PC-9 (cell line): ENCODE measurements around the gene HNRNPU. TPM values are rescaled to one million over a fixed set of nuclear protein-coding genes. Genes with fewer than 3 reads are reported as not detected.

Source experiments
- BruUV-seq: library from RNA; stranded (reverse); fragments of 400-500 nt; replicated peaks from 2 replicates; lab custom pipeline; 2021; lab: Mats Ljungman, UMichigan
- CTCF ChIA-PET: fragments of 300-600 bp; sonication (Branson Sonifier 250); formaldehyde crosslinking; loops from one replicate; lab custom pipeline; 2022; ENCODE audit warnings: antibody characterized with exemption; lab: Charles Lee
- POLR2A ChIA-PET: fragments of 300-600 bp; sonication (Branson Sonifier 250); formaldehyde crosslinking; loops from one replicate; lab custom pipeline; 2022; ENCODE audit warnings: antibody characterized with exemption; ENCODE audit not compliant: unreplicated experiment; lab: Charles Lee
- DNase-seq, 2 experiments: peaks; one replicate each; pipeline versions ENCODE4 v3.0.0 to v3.0.0-alpha.2; 2015 to 2022; ENCODE audit warnings: mixed read lengths in 1 of 2
- H2AFZ ChIP-seq: fragments of 200-600 bp; sonication (generic); 2 replicates; pipeline ENCODE4 v1.8.1; 2017; ENCODE audit warnings: antibody characterized with exemption
- H3F3A ChIP-seq: fragments of 200-600 bp; sonication (generic); 2 replicates; pipeline ENCODE4 v1.8.1; 2017; ENCODE audit warnings: antibody characterized with exemption, mild to moderate bottlenecking, low read depth; ENCODE audit not compliant: insufficient read depth
- H3K27ac ChIP-seq: fragments of 200-600 bp; sonication (generic); 2 replicates; pipeline ENCODE4 v1.6.1; 2016; ENCODE audit warnings: mixed run types
- H3K27me3 ChIP-seq: fragments of 200-600 bp; sonication (generic); 2 replicates; pipeline ENCODE4 v1.6.1; 2016; ENCODE audit warnings: low read depth, mixed run types; ENCODE audit not compliant: insufficient read depth
- H3K36me3 ChIP-seq: fragments of 200-600 bp; sonication (generic); 2 replicates; pipeline ENCODE4 v1.6.1; 2016; ENCODE audit warnings: low read depth, mixed run types
- H3K4me1 ChIP-seq: fragments of 200-600 bp; sonication (generic); replicated peaks from 2 replicates; pipeline ENCODE4 v1.6.1; 2016; ENCODE audit warnings: mixed run types; ENCODE audit not compliant: insufficient read depth
- H3K4me2 ChIP-seq: fragments of 200-600 bp; sonication (generic); 2 replicates; pipeline ENCODE4 v1.6.1; 2017; ENCODE audit warnings: mixed run types
- H3K4me3 ChIP-seq: fragments of 200-600 bp; sonication (generic); 2 replicates; pipeline ENCODE4 v1.6.1; 2016; ENCODE audit warnings: mixed run types
- H3K79me2 ChIP-seq: fragments of 200-600 bp; sonication (generic); 2 replicates; pipeline ENCODE4 v1.6.1; 2017; ENCODE audit warnings: low read depth, mixed run types
- H3K9me2 ChIP-seq: fragments of 200-600 bp; sonication (generic); 2 replicates; pipeline ENCODE4 v1.8.1; 2017; ENCODE audit warnings: mild to moderate bottlenecking; ENCODE audit not compliant: insufficient read depth
- H3K9me3 ChIP-seq: fragments of 200-600 bp; sonication (generic); 2 replicates; pipeline ENCODE4 v1.8.1; 2016; ENCODE audit warnings: low read depth; ENCODE audit not compliant: insufficient read depth
- H4K20me1 ChIP-seq: fragments of 200-600 bp; sonication (generic); 2 replicates; pipeline ENCODE4 v1.8.1; 2017; ENCODE audit not compliant: insufficient read depth
- CTCF ChIP-seq: fragments of 200-600 bp; sonication (generic); conservative IDR thresholded peaks from 2 replicates; pipeline ENCODE4 v1.6.1; 2017; ENCODE audit warnings: mixed run types, antibody characterized with exemption, mild to moderate bottlenecking, moderate library complexity
- EZH2 ChIP-seq: fragments of 200-600 bp; sonication (generic); IDR thresholded peaks from 2 replicates; pipeline ENCODE4 v1.8.0; 2017; ENCODE audit warnings: antibody characterized with exemption, low read depth
- intact Hi-C: fragments of 100-400 bp; cut with micrococcal nuclease; formaldehyde crosslinking; loops from one replicate; pipeline ENCODE4 v1.10.0; 2022; ENCODE audit not compliant: unreplicated experiment
- total RNA-seq: library from RNA; stranded (reverse); gene quantifications from 2 replicates; pipeline ENCODE4 v1.2.3, GENCODE V29; 2021

The HNRNPU gene
- total RNA-seq, 1 experiment from 2014 or later: 376 TPM

- Histone ChIP-seq H3K4me3 (peak overlapping the region; percentile 98), H3K36me3 (peaks cover 41% of the 10 kb centered on the region), H4K20me1 (peaks cover 41% of the 10 kb centered on the region), H3K9me3 (no peaks in the 10 kb centered on the region), H3K9me2 (no peaks in the 10 kb centered on the region), H3K4me2 (peak overlapping the region; percentile 94), H3K27ac (peak overlapping the region; percentile 70), H2AFZ (peak overlapping the region; percentile 76), H3F3A (peaks cover 40% of the 10 kb centered on the region), H3K79me2 (peaks cover 54% of the 10 kb centered on the region), H3K4me1 (peaks cover 31% of the 10 kb centered on the region), H3K27me3 (no peaks in the 10 kb centered on the region)
- intact Hi-C loops: loop anchor here (1.0 to 10.0 kb wide), 5 partner anchors 28 to 816 kb away; partner anchors contain the start of genes COX20 and KIF26B
- ChIA-PET POLR2A (interaction anchor here (0.6 to 1.1 kb wide), 4 partner anchors 12 to 108 kb away, joined by 3 to 6 read pairs (median 4); no protein-coding TSS in a partner anchor), CTCF (interaction anchor here (1.5 kb wide), 1 partner anchor 101 kb away, joined by 8 read pairs; no protein-coding TSS in a partner anchor)
- DNase-seq: no peak
- TSS peak; percentile 51 for BruUV-seq
- TF ChIP-seq EZH2 (no peak), CTCF (no peak)
Observed at GRCh38 chr1:244863491-244864252, 671 bp downstream of the HNRNPU start.

- peaks cover 48% of the 10 kb centered on the region for H3F3A ChIP-seq
- peak overlapping the region; percentile 70 for H3K27ac ChIP-seq
- no peaks in the 10 kb centered on the region for H3K9me2 ChIP-seq
- H3K27me3 ChIP-seq: no peaks in the 10 kb centered on the region
- ChIA-PET CTCF (interaction anchor here (0.7 to 1.5 kb wide), 2 partner anchors 102 to 109 kb away, joined by 8 read pairs; no protein-coding TSS in a partner anchor), POLR2A (interaction anchor here (0.6 kb wide), 1 partner anchor 108 kb away, joined by 3 read pairs; no protein-coding TSS in a partner anchor)
- DNase-seq: peak; percentile 75 to 96
- peak overlapping the region; percentile 94 for H3K4me2 ChIP-seq
- H3K4me3 ChIP-seq: peak overlapping the region; percentile 98
- H3K9me3 ChIP-seq: no peaks in the 10 kb centered on the region
- BruUV-seq: no TSS peak
- peak overlapping the region; percentile 52; the same call in 1 of the 2 replicates for H2AFZ ChIP-seq
- intact Hi-C loops: loop anchor here (2.0 to 10.0 kb wide), 3 partner anchors 292 to 816 kb away; partner anchors contain the start of gene KIF26B
- peaks cover 31% of the 10 kb centered on the region for H3K4me1 ChIP-seq
- peaks cover 48% of the 10 kb centered on the region for H3K36me3 ChIP-seq
- peaks cover 61% of the 10 kb centered on the region for H3K79me2 ChIP-seq
- peaks cover 49% of the 10 kb centered on the region for H4K20me1 ChIP-seq
- no peak for TF ChIP-seq EZH2
Observed at GRCh38 chr1:244862699-244863490, 1.4 kb downstream of the HNRNPU start.

GRCh38 chr1:244862354-244862698 is 2.0 kb downstream of the HNRNPU start:
- H3K79me2 ChIP-seq: peaks cover 67% of the 10 kb centered on the region
- H3K9me2 ChIP-seq: no peaks in the 10 kb centered on the region
- no peaks in the 10 kb centered on the region for H3K9me3 ChIP-seq
- peak overlapping the region; percentile 89 for H3K4me2 ChIP-seq
- peaks cover 55% of the 10 kb centered on the region for H4K20me1 ChIP-seq
- H3K36me3 ChIP-seq: peaks cover 54% of the 10 kb centered on the region
- TSS peak; percentile 22 for BruUV-seq
- CTCF ChIA-PET: interaction anchor here (0.6 to 0.7 kb wide), 2 partner anchors 109 to 185 kb away, joined by 5 to 8 read pairs; no protein-coding TSS in a partner anchor
- no peak for DNase-seq
- H3K27ac ChIP-seq: peak overlapping the region; percentile 70
- intact Hi-C loops: loop anchor here (2.0 to 10.0 kb wide), 3 partner anchors 292 to 815 kb away; partner anchors contain the start of gene KIF26B
- no peaks in the 10 kb centered on the region for H3K27me3 ChIP-seq
- peak overlapping the region; percentile 52; the same call in 1 of the 2 replicates for H2AFZ ChIP-seq
- POLR2A ChIA-PET: no interaction called here
- H3K4me1 ChIP-seq: peaks cover 31% of the 10 kb centered on the region
- TF ChIP-seq EZH2 (no peak), CTCF (no peak)
- peaks cover 54% of the 10 kb centered on the region for H3F3A ChIP-seq
- peak overlapping the region; percentile 98 for H3K4me3 ChIP-seq
